GM21619 (cell line): Measurements from ENCODE around the gene ACAN.

Source experiments
- ATAC-seq: cut with Tn5 transposase; IDR thresholded peaks from one replicate; pipeline ENCODE4 v1.9.1; 2021; ENCODE audit not compliant: unreplicated experiment

The ACAN gene

GRCh38 chr15:88800738-88801137, 2.5 kb upstream of the ACAN start:
- no peak for ATAC-seq

DNA sequence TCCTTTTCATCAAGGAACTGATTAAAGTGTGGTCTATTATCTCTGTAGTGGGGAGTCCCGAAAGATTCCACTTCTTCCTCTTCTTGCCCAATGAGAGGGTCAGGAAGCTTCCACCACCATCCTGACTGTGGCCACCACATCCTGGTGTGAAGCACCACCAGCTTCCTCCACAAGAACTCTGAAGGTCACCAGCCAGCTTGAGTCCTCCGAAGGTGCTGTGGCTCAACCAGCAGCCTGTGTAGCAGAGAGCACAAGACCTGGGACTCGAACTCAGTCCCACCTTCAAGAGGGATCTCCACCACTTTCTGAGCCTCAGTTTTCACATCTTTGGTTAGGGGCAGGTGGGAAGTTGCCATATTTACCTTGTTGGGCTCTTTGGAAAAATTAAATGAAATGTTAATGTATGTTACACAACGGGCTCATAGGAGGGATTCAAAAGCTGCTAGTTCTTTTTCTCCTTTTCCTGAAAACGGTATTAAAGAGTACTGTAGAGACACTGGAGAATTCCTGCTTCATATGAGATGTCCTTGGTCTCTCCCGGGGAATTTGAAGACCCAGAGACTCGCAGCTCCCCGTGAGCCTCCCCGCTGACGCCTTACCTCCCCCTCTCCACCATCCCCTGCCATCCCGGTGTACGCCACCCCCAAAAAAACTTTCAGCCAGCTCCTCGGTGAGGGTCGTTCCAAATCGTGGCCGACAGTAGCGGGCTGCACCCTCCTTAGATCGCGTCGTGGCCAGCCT, 816 bp upstream of the ACAN start:
- ATAC-seq: no peak

DNA sequence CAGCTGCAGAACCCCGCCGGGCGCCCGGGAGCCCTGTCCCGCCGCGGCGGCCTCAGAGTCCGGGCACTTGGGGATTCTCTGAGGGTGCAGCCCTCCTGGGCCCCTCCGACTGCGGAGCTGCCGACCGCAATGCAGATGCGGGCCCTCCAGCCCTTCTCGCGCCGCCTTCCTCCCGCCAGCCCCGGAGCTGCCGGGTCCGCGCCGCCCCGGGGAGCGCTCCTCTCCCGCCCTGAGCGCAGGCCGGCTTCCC, 320 bp upstream of the ACAN start:
- no peak for ATAC-seq

DNA sequence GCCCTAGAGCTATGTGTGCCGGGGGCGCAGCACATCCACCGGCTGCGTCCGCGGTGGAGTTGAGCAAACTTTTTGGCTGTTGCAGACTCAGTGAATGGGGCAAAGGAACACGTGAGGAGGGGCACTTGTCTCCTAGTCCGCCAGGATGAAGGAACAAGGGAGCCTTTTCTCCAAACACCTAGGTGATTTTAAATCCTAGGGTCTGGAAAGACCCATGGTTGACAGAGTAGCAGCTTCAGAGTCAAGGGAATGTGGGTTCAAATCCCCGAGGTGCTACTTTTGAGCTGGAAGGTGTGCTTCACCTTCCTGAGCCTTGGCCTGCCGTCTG, 648 bp downstream of the ACAN start:
- no peak for ATAC-seq

- ATAC-seq: no peak
These were observed 1.0 kb downstream of the ACAN start for GRCh38 chr15:88804257-88804656.

DNA sequence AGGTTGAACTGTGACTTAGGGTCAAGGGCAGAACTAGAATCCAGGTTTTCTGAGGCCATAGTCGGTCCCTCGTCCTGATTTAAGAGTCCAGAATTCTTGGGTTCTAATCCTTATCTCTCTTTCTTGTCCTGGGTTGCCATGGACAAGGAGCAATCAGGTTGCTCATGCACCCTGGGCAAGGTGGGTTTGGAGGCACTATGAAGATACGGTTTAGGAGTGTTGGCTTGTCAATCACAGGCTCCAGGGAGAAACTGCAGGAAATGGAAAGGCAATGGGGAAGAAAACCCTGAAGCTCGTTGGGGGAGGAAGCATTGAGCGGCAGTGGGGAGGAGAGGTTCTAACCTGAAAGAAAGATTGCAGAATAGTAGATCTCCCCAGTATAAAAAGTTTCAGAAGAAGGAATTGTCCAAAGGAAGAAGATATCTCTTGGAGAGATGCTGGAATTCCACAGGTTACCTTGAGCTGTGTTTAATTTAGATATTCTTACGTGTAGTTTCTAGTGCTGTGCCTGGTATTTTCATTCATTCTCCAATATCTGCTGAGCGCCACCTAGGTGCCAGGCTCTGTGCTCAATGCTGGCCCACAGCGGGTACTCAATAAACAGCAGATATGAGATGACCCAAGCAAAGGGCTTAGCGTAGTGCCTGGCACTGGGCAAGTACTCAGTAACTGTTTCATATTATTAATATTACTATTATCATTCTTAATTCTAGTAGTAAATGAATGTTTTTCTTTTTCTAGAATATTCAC, 2.0 kb downstream of the ACAN start:
- ATAC-seq: no peak

DNA sequence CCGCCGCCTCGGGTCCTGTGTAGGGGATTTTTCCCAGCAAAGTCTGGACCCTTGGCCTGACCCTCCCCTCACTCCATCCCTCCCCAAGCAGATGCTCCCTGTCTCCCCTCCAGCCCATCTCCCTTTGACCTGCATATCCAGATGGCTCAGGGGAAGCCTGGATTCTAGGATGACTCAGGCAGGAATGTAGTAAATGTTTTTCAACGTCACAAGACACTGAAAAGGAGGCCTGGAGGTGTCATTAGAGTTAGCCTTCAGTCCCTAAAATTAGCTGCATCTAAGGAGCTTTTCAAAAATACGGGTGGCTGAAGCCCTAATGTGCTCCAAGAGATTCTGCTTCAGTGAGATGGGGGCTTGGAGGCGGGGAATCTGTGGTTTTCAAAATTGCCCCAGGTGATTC, 7.2 kb downstream of the ACAN start:
- no peak for ATAC-seq

GRCh38 chr15:88812133-88812532, 8.9 kb downstream of the ACAN start:
- no peak for ATAC-seq

- ATAC-seq: no peak
These were observed 10.7 kb downstream of the ACAN start for GRCh38 chr15:88813960-88814359.

GRCh38 chr15:88814393-88814792, 11.2 kb downstream of the ACAN start:
- ATAC-seq: no peak

GRCh38 chr15:88818920-88819319, 15.7 kb downstream of the ACAN start:
- no peak for ATAC-seq

DNA sequence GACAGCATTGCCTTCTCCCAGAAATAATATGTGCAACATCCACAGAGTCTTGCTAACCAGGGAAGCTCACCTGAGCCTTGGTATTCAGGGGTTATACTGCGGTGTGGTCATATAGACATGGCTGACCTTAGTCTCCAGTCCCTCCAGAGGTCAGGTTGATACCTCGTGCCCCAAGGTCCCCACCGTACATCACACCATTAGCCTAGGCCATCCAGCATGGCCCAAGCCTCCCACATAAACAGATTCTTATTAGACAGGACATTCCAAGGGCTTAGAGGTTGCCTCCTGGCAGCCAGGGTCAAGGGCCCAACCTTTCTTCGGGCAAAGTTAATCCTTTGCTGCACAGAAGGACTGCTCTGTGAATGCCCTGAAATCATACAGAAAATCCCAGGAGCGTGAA, 18.8 kb downstream of the ACAN start:
- ATAC-seq: no peak

DNA sequence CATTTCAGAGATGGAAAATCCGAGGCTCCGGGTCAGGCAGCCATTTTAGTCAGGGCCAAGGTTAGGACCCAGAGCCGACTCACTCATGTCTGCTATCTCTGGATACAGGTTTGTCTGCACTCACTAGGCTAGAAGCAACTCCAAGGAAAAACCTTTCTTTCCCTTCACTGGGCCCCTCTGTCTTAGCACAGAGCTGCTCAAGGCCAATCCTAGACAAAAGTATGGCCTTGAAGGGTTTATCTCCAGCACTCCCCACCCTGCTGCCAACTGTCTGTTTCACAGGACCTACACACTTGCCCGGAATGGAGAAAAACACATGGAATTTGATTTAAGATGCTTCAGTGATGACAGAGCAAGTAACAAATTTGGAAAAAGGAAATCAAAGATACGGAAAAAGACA, 25.6 kb downstream of the ACAN start:
- no peak for ATAC-seq

DNA sequence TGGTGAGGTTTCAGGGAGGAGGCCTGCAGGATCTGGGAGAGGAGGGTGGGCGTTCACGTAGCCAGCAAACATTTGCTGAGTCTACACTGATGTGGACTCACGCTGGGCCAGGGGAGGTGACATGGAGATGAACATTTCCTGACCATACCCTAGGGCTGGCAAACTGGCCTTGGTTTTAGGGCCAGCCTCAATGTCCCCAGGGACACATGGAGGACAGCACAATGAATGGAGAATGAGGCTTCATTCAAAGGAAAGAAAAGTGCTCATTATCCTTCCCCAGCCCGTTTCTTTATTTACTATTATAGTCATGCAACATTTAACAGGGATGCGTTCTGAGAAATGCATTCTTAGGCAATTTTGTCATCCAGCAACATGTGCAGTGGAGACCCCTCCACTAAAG, 26.8 kb downstream of the ACAN start:
- ATAC-seq: no peak

DNA sequence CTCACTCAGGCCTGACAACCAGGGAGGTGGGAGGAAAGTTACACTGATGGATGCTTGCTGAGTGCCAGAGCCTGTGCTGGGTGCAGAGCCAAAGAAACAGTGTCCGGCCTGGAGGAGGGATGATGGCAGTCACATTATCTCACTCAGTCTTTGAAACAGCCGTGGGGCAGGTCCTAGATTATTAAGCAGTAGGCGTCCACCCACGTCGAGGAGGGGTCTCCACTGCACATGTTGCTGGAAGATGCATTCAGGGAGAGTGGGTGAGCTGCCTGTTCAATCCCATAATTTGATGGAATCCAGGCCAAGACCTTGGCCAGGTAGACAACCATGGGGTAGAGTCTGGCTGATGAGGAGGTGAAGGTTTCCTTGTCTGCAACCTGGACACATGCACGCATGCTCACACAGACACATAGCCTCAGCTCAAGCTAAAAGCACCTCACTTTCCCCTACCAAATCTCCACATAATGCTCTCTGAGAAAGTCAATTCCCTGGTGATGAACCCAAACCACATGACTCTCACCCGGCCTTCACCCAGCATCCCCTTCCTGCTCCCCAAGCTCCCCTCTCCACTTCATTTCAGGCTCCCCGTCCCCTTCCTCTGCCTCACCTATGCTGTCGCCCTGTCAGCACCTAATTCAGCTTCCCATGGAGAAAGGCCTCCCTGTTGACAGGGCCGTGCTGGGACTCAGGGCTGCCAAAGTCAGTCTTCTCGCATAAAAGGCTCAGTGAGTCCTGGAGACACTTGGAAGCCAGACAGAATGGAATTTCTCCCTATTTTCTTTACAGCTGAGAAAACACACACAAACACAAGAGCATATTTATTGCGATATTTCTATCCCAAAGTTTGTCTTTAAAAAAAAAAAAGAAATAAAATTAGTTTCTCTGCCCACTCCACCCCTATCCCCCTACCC, 29.8 kb downstream of the ACAN start:
- ATAC-seq: no peak

- no peak for ATAC-seq
These were observed 30.5 kb downstream of the ACAN start for GRCh38 chr15:88833731-88834100.

DNA sequence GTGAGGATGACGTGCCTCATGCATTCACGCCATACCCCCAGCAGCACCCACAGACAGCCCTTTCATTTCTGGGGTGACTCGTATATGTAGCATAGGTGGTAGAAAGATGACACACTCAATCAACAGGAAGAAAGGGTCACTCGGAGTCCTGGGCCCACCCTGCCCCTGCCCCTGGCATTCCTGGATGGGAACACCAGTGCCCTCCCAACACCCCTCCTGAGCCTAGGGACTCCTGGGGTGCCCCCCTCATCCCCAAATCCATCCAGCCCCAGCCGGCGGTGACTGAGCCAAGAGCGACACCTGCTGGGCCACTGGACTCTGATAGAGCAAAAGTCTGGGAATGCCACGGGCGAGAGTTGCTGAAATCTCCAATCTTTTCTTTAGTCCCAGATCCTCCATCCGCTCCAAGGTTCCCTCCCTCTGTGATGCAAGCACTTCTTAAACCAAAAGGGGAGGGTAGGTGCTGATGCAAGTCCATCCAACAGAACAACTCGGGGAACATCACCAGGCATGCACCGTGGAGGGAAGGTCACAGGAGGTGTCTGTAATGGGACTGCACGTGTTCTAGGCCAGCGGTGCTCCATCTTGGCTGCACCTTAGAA, 31.1 kb downstream of the ACAN start:
- ATAC-seq: no peak

DNA sequence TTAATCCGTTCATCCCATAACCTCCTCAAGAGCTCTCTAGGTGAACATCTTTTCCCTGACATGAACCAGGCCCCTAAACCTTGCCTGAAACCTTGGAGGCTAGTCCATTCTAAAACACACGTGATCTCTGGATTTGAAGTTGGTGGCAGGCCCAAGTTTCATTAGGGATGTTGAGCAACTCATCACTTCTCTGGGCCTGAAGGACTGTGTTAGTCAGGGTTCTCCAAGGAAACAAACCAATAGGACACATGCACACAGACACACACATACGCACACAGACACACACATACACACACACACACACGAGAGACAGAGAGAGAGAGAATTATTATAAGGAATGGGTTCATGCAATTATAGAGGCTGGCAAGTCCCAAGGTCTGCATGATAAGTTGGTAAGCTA, 31.9 kb downstream of the ACAN start:
- ATAC-seq: no peak

- ATAC-seq: no peak
These were observed 32.4 kb downstream of the ACAN start for GRCh38 chr15:88835646-88836045.

GRCh38 chr15:88838667-88839066, 35.4 kb downstream of the ACAN start:
- no peak for ATAC-seq

- ATAC-seq: no peak
These were observed 35.9 kb downstream of the ACAN start for GRCh38 chr15:88839146-88839545.

DNA sequence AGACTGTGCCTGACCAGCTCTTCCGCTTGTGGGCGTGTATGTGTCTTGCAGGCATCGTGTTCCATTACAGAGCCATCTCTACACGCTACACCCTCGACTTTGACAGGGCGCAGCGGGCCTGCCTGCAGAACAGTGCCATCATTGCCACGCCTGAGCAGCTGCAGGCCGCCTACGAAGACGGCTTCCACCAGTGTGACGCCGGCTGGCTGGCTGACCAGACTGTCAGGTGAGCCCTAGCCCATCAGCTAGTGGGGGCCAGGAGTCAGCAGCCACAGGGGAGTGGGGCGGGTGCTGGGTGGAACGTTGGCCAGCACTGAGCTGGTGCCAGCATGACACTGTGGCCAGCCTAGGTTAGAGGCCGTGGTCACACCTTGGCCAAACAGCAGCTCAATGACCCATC, 36.7 kb downstream of the ACAN start:
- no peak for ATAC-seq
